Posterior vena cava (tissue), 2 donors: ENCODE results near the gene PRMT7. TPM values are rescaled to one million over a fixed set of nuclear protein-coding genes. Genes with fewer than 3 reads are reported as not detected.

Experiments
- DNase-seq: peaks from one replicate; pipeline ENCODE4 v3.0.0-alpha.2; 2020; ENCODE audit warnings: low spot score
- intact Hi-C, 2 donors: fragments of 100-400 bp; cut with DNase I; formaldehyde crosslinking; loops; one replicate each; pipeline versions ENCODE4 v1.14.1 to v1.14.2; 2022 to 2023
- long read RNA-seq, 2 donors: library from polyadenylated mRNA; unstranded; transcript quantifications; one replicate each; pipeline ENCODE4 v2.0.0, GENCODE V29; 2020 to 2021
- total RNA-seq, 2 donors: library from RNA; stranded (reverse); fragmentation: NEBNext Ultra II Directional; extraction: Animal tissue kit (Norgen Biotek cat#: 25700); gene quantifications; one replicate each; pipeline ENCODE4 v1.2.1, GENCODE V29; 2021
- donor health status: DM: yes; HTN: yes; CAD: no.
- donor health status: DM: yes; HTN: yes; CAD: no.

Gene PRMT7
- total RNA-seq: 10 to 100 TPM; 18.1 to 22.9 TPM
- long read RNA-seq, donor 1, partial matches to known transcripts: 2 of 11 reads
- long read RNA-seq, donor 1, other reads (novel, unspliced or antisense): 9 of 11 reads
- long read RNA-seq, donor 2, partial matches to known transcripts: 3 of 45 reads
- long read RNA-seq, donor 2, other reads (novel, unspliced or antisense): 42 of 45 reads

- peak; percentile 96 for DNase-seq
- intact Hi-C loops: loop anchor here in 1 of 2 donors (1.0 kb wide), 1 partner anchor 31 kb away; no protein-coding TSS in a partner anchor
These were observed at the start of gene PRMT7, which contains the start of gene SLC7A6OS for GRCh38 chr16:68310774-68311511. Gene PRMT7 (plus strand): TSS chr16:68311019. CDS start chr16:68315980, 4,961 bp downstream. Gene SLC7A6OS (minus strand): TSS chr16:68310946. CDS start chr16:68310926, 20 bp downstream.

- DNase-seq: no peak
- intact Hi-C loops: loop anchor here in 1 of 2 donors (5.0 kb wide), 1 partner anchor 64 kb away; no protein-coding TSS in a partner anchor
These were observed 47.2 kb upstream of the PRMT7 start for GRCh38 chr16:68263559-68264127.

GRCh38 chr16:68264128-68265077 lies 46.4 kb upstream of the PRMT7 start, which contains the start of gene SLC7A6:
Gene SLC7A6 (plus strand): TSS chr16:68264526. CDS start chr16:68274727, 10,201 bp downstream.
- intact Hi-C loops: loop anchor here in 1 of 2 donors (5.0 kb wide), 1 partner anchor 63 kb away; no protein-coding TSS in a partner anchor
- peak; percentile 93 for DNase-seq

GRCh38 chr16:68265078-68265920 lies 45.5 kb upstream of the PRMT7 start:
- intact Hi-C loops: no loop called here
- DNase-seq: peak; percentile 87

- intact Hi-C loops: no loop called here
- no peak for DNase-seq
These were observed 43.0 kb upstream of the PRMT7 start for GRCh38 chr16:68267612-68268405.

- intact Hi-C loops: no loop called here
- DNase-seq: no peak
These were observed 41.0 kb upstream of the PRMT7 start for GRCh38 chr16:68269793-68270192.

GRCh38 chr16:68270353-68270752 lies 40.5 kb upstream of the PRMT7 start:
- no peak for DNase-seq
- intact Hi-C loops: no loop called here

GRCh38 chr16:68272507-68273209 lies 38.2 kb upstream of the PRMT7 start:
- intact Hi-C loops: no loop called here

GRCh38 chr16:68273459-68273858 lies 37.4 kb upstream of the PRMT7 start:
- intact Hi-C loops: no loop called here
- no peak for DNase-seq

More at GRCh38 chr16:68272507-68273209, 38.2 kb upstream of the PRMT7 start:
- DNase-seq: no peak

- intact Hi-C loops: no loop called here
- no peak for DNase-seq
These were observed 36.9 kb upstream of the PRMT7 start for GRCh38 chr16:68273896-68274295.

- no peak for DNase-seq
- intact Hi-C loops: no loop called here
These were observed 36.4 kb upstream of the PRMT7 start for GRCh38 chr16:68274441-68274840.

- no peak for DNase-seq
- intact Hi-C loops: no loop called here
These were observed 35.1 kb upstream of the PRMT7 start for GRCh38 chr16:68275611-68276191.

- intact Hi-C loops: no loop called here
These were observed 34.6 kb upstream of the PRMT7 start for GRCh38 chr16:68276223-68276622.

GRCh38 chr16:68279726-68280558 lies 30.9 kb upstream of the PRMT7 start:
- intact Hi-C loops: loop anchor here in 1 of 2 donors (1.0 kb wide), 1 partner anchor 31 kb away; the partner anchor contains the start of gene PRMT7
- peak; percentile 15 for DNase-seq

More at GRCh38 chr16:68276223-68276622, 34.6 kb upstream of the PRMT7 start:
- no peak for DNase-seq

- DNase-seq: peak; percentile 24
- intact Hi-C loops: no loop called here
These were observed 29.3 kb upstream of the PRMT7 start for GRCh38 chr16:68281368-68282063.
